NCI-H187 (cell line): ENCODE measurements around the gene TAF4.
A peak's percentile ranks its signal among the peaks of the same experiment; 100 is the strongest.
"Not testable (repeated sequence)": the region's sequence is repeated elsewhere in the genome, so short reads cannot be mapped to it uniquely, and the experiment has no call there.

Source experiments
- DNase-seq, 2 experiments: peaks; one replicate each; lab custom pipeline; 2025; lab: John Stamatoyannopoulos, UW

Gene TAF4

DNA sequence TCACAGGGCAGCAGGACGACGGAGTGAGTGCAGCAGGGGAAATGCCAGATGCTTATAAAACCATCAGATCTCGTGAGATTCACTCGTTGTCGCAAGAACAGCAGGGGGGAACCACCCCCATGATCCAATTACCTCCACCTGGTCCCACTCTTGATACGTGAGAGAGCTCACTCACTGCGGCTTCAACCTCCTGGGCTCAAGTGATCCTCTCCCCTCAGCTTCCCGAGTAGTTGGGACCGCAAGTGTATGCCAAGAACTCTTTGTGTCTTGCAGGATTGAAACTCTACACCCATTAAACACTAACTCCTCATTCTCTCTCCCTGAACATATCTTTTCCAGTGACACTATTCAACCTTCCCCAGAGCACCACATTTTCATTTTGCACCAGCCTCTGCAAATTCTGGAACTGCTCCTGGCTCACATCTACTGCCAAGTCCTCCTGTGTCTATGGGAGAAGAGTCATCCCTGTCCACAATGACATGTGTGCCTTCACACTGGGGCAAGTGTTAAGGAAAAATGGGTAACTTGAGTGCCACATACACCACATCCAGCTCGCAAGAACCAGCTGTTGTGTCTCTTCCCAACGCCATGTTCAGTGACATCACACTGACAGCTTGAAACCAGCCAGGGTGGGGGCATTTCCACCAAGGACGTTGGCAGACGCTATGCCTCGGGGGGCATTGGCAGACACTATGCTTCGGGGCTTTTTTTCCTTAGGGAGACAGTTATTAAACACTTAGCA is 14.7 kb upstream of the TAF4 start:
- DNase-seq: peak; percentile 71 to 84

- no peak for DNase-seq
These were observed 13.5 kb upstream of the TAF4 start for GRCh38 chr20:62079166-62079565.

- no peak for DNase-seq
These were observed 7.6 kb upstream of the TAF4 start for GRCh38 chr20:62073323-62073722.

- not testable (repeated sequence) for DNase-seq
These were observed 6.2 kb upstream of the TAF4 start for GRCh38 chr20:62071669-62072430.

DNA sequence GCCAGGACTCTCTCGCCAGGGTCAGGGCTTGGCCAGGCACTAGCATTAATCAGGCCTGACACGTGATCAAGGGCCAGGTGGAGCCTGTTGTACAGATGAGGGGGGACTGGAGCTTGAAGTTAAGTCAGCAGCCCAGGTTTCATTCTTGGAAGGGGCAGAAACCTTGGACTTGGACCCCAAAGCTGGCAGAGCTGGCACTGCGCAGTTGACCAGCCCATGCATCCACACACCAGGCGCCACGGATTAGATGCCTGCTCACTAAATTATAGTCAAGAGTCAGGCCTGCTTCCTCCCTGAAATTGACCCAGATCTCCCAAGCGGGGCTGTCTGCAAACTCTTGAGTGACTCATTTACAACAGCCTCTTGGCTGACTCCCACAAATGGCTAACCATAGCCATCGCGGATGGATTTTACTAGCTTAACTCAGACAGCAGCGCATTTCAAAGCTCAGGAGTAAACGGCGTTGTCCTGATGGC is 4.1 kb upstream of the TAF4 start:
- no peak for DNase-seq

DNA sequence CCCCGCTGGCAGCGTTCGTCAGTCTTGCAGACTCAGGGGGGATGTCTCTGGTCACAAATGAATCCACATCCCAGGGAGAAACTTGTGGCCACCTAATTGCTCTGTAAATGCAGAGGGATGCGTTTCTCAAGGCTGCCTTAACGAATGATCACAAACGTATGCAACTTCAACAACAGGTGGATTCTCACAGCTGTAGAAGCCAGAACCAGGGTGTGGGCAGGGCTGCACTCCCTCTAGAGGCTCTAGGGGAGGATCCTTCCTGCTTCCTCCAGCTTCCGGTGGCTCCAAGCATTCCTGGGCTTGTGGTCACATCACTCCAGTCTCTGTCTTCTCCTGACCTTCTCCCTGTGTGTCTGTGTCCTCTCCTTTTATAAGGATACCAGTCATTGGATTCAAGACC is 3.3 kb upstream of the TAF4 start:
- no peak for DNase-seq

GRCh38 chr20:62067547-62068260 is 2.0 kb upstream of the TAF4 start:
- no peak for DNase-seq

GRCh38 chr20:62066983-62067433 is 1.3 kb upstream of the TAF4 start:
- no peak for DNase-seq

GRCh38 chr20:62066339-62066982 is 780 bp upstream of the TAF4 start:
- peak; percentile 40 to 49 for DNase-seq

DNA sequence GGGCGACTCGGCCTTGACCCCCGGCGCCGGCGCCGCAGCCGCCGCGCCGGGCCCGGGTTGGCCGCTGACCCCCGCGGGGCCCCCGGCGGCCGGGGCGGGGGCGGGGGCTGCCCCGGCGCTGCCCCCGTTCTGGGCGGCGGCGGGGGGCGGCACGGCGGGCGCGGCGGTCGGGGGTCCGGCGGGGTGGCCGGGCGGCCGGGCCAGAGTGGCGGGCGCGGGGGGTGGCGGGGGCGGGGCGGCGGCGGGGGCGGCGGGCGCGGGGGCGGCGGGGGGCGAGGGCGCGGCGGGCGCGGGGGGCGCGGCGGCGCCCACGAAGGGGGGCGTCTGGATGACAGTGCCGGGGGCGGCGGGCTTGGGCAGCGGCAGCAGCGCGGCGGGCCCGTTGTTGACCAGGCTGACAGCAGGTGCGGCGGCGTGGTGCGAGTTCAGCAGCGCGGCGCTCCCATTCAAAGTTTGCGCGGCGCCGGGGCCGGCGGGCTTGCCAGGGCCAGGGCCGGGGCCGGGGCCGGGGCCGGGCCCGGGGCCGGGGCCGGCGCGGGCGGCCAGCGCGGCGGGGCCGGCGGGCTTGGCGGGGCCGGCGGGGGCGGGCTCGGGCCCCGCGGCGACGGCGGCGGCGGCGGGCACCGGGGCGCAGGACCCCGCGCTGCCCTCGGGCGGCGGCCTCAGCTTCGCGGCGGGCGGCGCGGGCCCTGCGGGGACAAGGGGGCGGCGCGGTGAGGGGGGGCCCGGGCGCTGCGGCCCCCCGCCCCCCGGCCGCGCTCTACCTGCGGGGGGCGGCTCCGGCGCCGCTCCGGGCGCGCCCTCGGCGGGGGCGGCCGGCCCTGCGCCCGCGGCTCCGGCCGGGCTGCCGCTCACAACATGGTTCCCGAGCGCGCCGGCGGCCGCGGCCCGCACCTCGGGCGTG is 659 bp downstream of the TAF4 start:
- DNase-seq: no peak

DNA sequence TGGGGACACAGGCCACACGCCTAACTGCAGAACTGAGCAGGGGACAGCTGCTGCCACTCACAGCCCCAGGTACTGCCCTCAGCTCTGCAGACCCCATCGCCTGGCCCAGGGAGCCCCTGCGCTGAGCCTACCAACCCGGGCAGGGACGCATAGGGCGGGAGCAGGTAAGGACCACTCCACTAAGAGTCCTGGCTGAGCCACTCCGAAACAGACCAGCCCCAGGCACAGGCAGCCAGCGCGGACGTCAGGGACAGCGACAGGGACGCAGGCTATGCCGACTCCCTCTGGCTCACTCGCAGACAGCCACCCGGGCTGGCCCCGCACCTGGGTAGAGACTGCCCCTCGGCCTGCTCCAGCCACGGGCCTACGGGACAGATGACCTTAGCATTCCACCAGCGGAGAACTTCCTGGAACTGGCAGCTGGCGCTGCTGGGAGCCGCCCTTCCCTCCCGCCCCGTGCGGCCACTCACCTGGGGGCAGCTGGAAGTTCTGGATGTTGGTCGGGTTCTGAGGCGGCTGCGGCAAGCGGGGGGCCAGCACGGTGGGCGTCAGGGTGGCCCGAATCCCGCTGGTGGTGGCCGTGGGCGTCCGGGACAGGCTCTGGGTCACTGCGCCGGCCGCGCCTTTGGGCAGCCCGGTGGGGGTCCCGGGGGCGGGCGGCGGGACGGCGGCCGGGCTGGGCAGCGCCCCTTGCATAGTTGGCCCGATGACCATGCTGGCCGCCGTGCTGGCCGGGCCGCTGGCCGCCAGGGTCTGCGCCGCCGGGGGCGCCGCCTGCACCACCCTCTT is 1.5 kb downstream of the TAF4 start:
- no peak for DNase-seq

DNA sequence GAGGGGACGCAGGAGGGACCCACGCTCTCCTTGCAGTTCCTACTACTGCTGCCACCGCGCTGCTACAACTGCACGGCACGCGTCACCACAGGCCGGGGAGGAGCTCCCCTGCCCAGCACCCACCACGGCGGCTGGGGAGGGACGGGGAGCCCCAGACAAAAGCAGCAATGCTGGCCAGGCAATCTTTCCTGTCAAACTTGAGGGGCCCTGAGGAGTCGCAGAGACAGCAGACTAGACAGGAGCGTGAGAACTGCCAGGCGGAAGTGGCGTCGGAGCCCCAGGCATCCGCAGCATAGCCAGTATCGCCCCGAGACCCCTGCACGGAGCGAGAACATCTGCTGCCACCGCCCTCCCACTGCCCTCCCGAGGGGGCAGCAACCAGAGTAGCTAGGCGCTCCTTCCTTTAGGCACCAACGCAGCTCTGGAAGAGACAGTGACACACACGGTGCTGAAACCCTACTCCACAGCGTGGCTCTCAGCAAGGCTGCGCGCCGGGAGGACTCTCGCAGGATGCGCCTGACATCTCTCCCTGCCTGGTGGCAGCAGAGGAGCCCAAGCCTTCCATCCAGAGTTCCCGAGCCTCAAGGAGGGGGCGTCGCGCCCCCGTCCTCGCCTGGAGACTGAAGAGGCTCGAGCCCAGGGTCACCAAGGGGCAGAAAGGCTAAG is 2.2 kb downstream of the TAF4 start:
- DNase-seq: no peak

DNA sequence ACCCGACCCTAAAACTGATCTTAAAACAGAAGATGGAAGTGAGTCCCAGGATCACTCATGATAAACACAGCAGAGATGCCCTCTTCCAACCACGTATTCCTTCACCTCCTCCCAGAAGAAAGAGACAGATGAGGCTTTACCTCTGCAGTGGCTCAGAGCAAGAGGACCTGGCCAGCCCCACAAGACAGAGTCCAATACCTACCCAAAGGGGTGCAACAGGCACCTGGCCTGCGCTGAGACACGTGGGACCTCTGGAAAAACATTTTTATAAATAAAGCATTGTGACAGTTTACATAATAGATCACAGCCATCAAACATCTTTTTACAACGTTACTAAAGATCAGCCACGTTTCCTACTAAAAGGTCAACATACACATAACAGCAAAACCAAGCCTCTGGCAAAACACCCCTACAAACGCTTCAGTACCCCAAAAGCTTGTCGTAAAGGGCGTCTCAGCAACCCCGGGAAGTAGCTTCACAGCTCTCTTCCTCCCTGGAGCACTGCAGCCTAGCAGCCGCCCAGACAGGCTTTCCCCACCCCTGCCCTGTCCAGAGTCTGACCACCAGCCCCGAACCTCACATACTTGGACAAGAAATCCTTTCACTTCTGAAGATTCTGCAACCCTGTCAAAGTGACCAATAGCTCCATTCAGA is 2.9 kb downstream of the TAF4 start:
- DNase-seq: no peak

DNA sequence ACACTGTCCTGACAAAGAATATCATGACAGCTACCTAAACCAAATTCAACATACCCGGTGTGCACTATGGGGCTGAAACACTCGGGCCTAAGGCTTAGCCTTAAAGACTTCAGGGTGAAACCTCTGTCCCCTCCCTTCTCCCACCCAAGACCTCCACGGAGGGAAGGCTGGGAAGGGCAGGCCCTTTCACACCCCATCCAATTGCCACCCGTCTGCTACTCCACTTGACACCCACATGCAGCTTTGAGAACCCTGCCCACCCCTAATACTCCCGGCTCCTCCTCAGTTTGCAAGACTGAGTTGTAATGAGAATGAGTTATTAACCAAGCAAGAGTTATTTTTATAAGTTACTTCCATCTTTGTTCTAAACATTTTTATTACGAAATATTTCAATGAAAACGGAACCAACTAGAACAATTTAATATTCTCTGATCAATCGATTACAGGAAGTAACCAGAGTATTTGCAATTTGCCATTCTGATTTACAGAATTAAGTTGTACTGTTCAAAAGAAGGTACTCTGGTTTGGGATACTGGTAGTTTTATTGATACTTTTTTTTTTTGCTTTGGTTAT is 3.7 kb downstream of the TAF4 start:
- no peak for DNase-seq

GRCh38 chr20:62060631-62061541 is 4.8 kb downstream of the TAF4 start:
- no peak for DNase-seq

- DNase-seq: no peak
These were observed 5.6 kb downstream of the TAF4 start for GRCh38 chr20:62059920-62060630.

DNA sequence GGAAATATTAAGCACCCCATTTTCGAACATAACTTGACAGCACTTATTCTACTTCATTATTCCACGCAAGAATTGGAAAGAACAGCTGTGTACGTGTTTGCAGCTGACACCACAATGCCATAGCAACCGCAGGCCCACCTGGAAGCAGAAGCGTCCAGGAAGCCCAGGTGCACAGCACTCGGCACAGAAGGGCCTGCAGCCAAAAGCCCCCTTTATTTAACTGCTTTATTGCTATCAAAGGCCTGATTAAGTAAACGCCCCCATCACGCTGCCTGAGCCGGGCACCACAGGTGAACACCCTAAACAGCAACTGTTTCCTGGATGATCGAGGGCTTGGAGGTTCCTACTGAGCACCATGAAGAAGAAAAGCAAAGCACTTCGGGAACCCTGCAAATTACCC is 6.3 kb downstream of the TAF4 start:
- no peak for DNase-seq
